Lower leg skin (tissue), 4 donors: ENCODE measurements around the gene NUAK2. TPM values are rescaled to one million over a fixed set of nuclear protein-coding genes. Genes with fewer than 3 reads are reported as not detected.

ENCODE experiments used
- DNase-seq, 2 donors: peaks; one replicate each; pipeline ENCODE4 v3.0.0-alpha.2; 2019; ENCODE audit warnings: low spot score in 2 of 2
- H3K4me3 ChIP-seq: fragments of 200-600 bp; sonication (generic); 2 replicates; pipeline ENCODE4 v1.5.1; 2017; ENCODE audit warnings: mild to moderate bottlenecking, low read depth; ENCODE audit not compliant: poor library complexity, severe bottlenecking
- CTCF ChIP-seq, 3 donors: fragments of 450-650 bp; IDR thresholded peaks; one replicate each; pipeline ENCODE4 v1.5.1; 2016; ENCODE audit warnings: antibody characterized with exemption in 3 of 3, mild to moderate bottlenecking in 3 of 3, moderate library complexity in 2 of 3
- POLR2A ChIP-seq, 2 donors: fragments of 450-650 bp; IDR thresholded peaks; one replicate each; pipeline ENCODE4 v1.6.1; 2016 to 2017; ENCODE audit warnings: antibody characterized with exemption in 2 of 2, mild to moderate bottlenecking in 1 of 2, moderate library complexity in 1 of 2
- WGBS, 2 donors: methylation state at CpG; one replicate each; pipeline ENCODE4 v1.1.5; 2018; 5-methylcytosine and 5-hydroxymethylcytosine counted together
- intact Hi-C: fragments of 100-400 bp; cut with DNase I; formaldehyde crosslinking; loops from one replicate; pipeline ENCODE4 v1.15.0; 2023; ENCODE audit warnings: low total_unique reads
- total RNA-seq, 4 donors: library from RNA; depleted of rRNA; stranded (reverse); fragments of >200 nt; gene quantifications; one replicate each; pipeline ENCODE4 v1.1.0, GENCODE V29; 2016

NUAK2 gene
- total RNA-seq, 4 donors from 2014 or later, result 31.9 to 39.2 (median 32.3) TPM

GRCh38 chr1:205360891-205361290 lies 39.3 kb upstream of the NUAK2 start:
- WGBS, 2 donors, result 70 to 77% methylated on average over 4 of the region's 4 CpGs
- H3K4me3 ChIP-seq, result no peak overlapping the region
- TF ChIP-seq CTCF (IDR thresholded peaks at IDR 0.05) (no peak), POLR2A (IDR thresholded peaks at IDR 0.05) (no peak)
- intact Hi-C loops, result no loop called here
- no peak for DNase-seq

- DNase-seq, result no peak
- no peak overlapping the region for H3K4me3 ChIP-seq
- intact Hi-C loops, result no loop called here
- 69 to 72% methylated on average over 11 of the region's 11 CpGs for WGBS, 2 donors
- TF ChIP-seq POLR2A (IDR thresholded peaks at IDR 0.05), result no peak
These were observed 38.4 kb upstream of the NUAK2 start for GRCh38 chr1:205359771-205360565.

- no peak overlapping the region for H3K4me3 ChIP-seq
- intact Hi-C loops, result no loop called here
- DNase-seq, result no peak
These were observed 37.0 kb upstream of the NUAK2 start for GRCh38 chr1:205358579-205358978.

GRCh38 chr1:205357567-205357966 lies 36.0 kb upstream of the NUAK2 start:
- TF ChIP-seq POLR2A (IDR thresholded peaks at IDR 0.05) (no peak), CTCF (IDR thresholded peaks at IDR 0.05) (no peak)
- no peak for DNase-seq
- WGBS, 2 donors, result 80 to 82% methylated on average over 3 of the region's 3 CpGs
- H3K4me3 ChIP-seq, result no peak overlapping the region
- intact Hi-C loops, result no loop called here

More at GRCh38 chr1:205358579-205358978, 37.0 kb upstream of the NUAK2 start:
- TF ChIP-seq POLR2A (IDR thresholded peaks at IDR 0.05) (no peak), CTCF (IDR thresholded peaks at IDR 0.05) (no peak)

- TF ChIP-seq CTCF (IDR thresholded peaks at IDR 0.05), result no peak
- TF ChIP-seq POLR2A (IDR thresholded peaks at IDR 0.05), result no peak
- WGBS, 2 donors, result 40 to 41% methylated on average over 20 of the region's 20 CpGs
- no peak for DNase-seq
- H3K4me3 ChIP-seq, result no peak within 1 kb of the TSS
- intact Hi-C loops, result no loop called here
These were observed 35.0 kb upstream of the NUAK2 start, which contains the start of gene KLHDC8A for GRCh38 chr1:205356440-205357139. Gene KLHDC8A, minus strand, starts transcription at chr1:205356922. Its CDS starts 13,318 bp downstream, at chr1:205343604.

- intact Hi-C loops, result no loop called here
- peak in 1 of 2 donors; percentile 21 for DNase-seq
- TF ChIP-seq CTCF (IDR thresholded peaks at IDR 0.05) (no peak), POLR2A (IDR thresholded peaks at IDR 0.05) (no peak)
- 63 to 64% methylated on average over 3 of the region's 3 CpGs for WGBS, 2 donors
- H3K4me3 ChIP-seq, result no peak overlapping the region
These were observed 33.5 kb upstream of the NUAK2 start for GRCh38 chr1:205355075-205355453.
